ENCODE results near the gene ITGA2. TPM values are rescaled to one million over a fixed set of nuclear protein-coding genes. Genes with fewer than 3 reads are reported as not detected.

The ITGA2 gene
- total and polyA plus RNA-seq, 5 donors from 2014 or later, result 0.03 to 0.42 (median 0.06) TPM

GRCh38 chr5:53045263-53045662 lies 56.1 kb downstream of the ITGA2 start:
- Mint-ChIP-seq H3K4me3 (no peak overlapping the region), H3K27ac (no peak overlapping the region), H3K4me1 (peaks cover 9 to 17% (median 13%) of the 10 kb centered on the region in 4 donors), H3K27me3 (peaks cover 6% of the 10 kb centered on the region), H3K9me3 (peaks cover 0 to 2% (median 0%) of the 10 kb centered on the region in 7 donors), H3K36me3 (no peaks in the 10 kb centered on the region)
- no peaks in the 10 kb centered on the region for H3K36me3 ChIP-seq (ENCODE audit: control insufficient read depth, insufficient read depth, low read length)
- no peaks in the 10 kb centered on the region for H3K9me3 ChIP-seq (ENCODE audit: control insufficient read depth in 2 of 2, low read length in 2 of 2)
- no peak overlapping the region for H3K4me3 ChIP-seq (ENCODE audit: low read depth, low read length)
- DNase-seq, result no peak
- ATAC-seq (ENCODE audit: low read depth in 2 of 2), result no peak
- H3K27ac ChIP-seq (ENCODE audit: insufficient read depth, low read length, poor library complexity, severe bottlenecking), result no peak overlapping the region
- H3K4me1 ChIP-seq (ENCODE audit: control insufficient read depth, insufficient read depth, low read length, poor library complexity, severe bottlenecking), result peaks cover 9% of the 10 kb centered on the region
- peaks cover 1% of the 10 kb centered on the region for H3K27me3 ChIP-seq (ENCODE audit: control insufficient read depth, insufficient read depth, low read length)

- H3K27ac Mint-ChIP-seq, result no peak overlapping the region
- H3K9me3 Mint-ChIP-seq, result peaks cover 0 to 2% (median 0%) of the 10 kb centered on the region in 7 donors
- H3K4me1 ChIP-seq (ENCODE audit: control insufficient read depth, insufficient read depth, low read length, poor library complexity, severe bottlenecking), result no peaks in the 10 kb centered on the region
- H3K36me3 Mint-ChIP-seq, result no peaks in the 10 kb centered on the region
- ATAC-seq (ENCODE audit: low read depth in 2 of 2), result no peak
- peaks cover 12% of the 10 kb centered on the region for H3K27me3 Mint-ChIP-seq
- no peaks in the 10 kb centered on the region for H3K36me3 ChIP-seq (ENCODE audit: control insufficient read depth, insufficient read depth, low read length)
- peaks cover 5% of the 10 kb centered on the region for H3K27me3 ChIP-seq (ENCODE audit: control insufficient read depth, insufficient read depth, low read length)
- H3K4me3 Mint-ChIP-seq, result no peak overlapping the region
- no peak for DNase-seq
- H3K4me3 ChIP-seq (ENCODE audit: low read depth, low read length), result no peak overlapping the region
- no peaks in the 10 kb centered on the region for H3K9me3 ChIP-seq (ENCODE audit: control insufficient read depth in 2 of 2, low read length in 2 of 2)
- no peaks in the 10 kb centered on the region for H3K4me1 Mint-ChIP-seq
- no peak overlapping the region for H3K27ac ChIP-seq (ENCODE audit: insufficient read depth, low read length, poor library complexity, severe bottlenecking)
Observed at GRCh38 chr5:53048248-53048647, 59.1 kb downstream of the ITGA2 start.

- no peak overlapping the region for H3K4me3 Mint-ChIP-seq
- H3K27me3 Mint-ChIP-seq, result peaks cover 12% of the 10 kb centered on the region
- H3K36me3 ChIP-seq (ENCODE audit: control insufficient read depth, insufficient read depth, low read length), result no peaks in the 10 kb centered on the region
- no peaks in the 10 kb centered on the region for H3K36me3 Mint-ChIP-seq
- H3K27ac Mint-ChIP-seq, result no peak overlapping the region
- no peaks in the 10 kb centered on the region for H3K9me3 ChIP-seq (ENCODE audit: control insufficient read depth in 2 of 2, low read length in 2 of 2)
- ATAC-seq (ENCODE audit: low read depth in 2 of 2), result no peak
- DNase-seq, result no peak
- H3K27ac ChIP-seq (ENCODE audit: insufficient read depth, low read length, poor library complexity, severe bottlenecking), result no peak overlapping the region
- H3K27me3 ChIP-seq (ENCODE audit: control insufficient read depth, insufficient read depth, low read length), result peaks cover 5% of the 10 kb centered on the region
- H3K9me3 Mint-ChIP-seq, result no peaks in the 10 kb centered on the region
- H3K4me3 ChIP-seq (ENCODE audit: low read depth, low read length), result no peak overlapping the region
- H3K4me1 Mint-ChIP-seq, result no peaks in the 10 kb centered on the region
- H3K4me1 ChIP-seq (ENCODE audit: control insufficient read depth, insufficient read depth, low read length, poor library complexity, severe bottlenecking), result no peaks in the 10 kb centered on the region
Observed at GRCh38 chr5:53052499-53052898, 63.3 kb downstream of the ITGA2 start.

GRCh38 chr5:53053364-53053763 lies 64.2 kb downstream of the ITGA2 start:
- Mint-ChIP-seq H3K36me3 (no peaks in the 10 kb centered on the region), H3K4me3 (no peak overlapping the region), H3K27me3 (peaks cover 16% of the 10 kb centered on the region), H3K9me3 (no peaks in the 10 kb centered on the region), H3K27ac (no peak overlapping the region), H3K4me1 (no peaks in the 10 kb centered on the region)
- Histone ChIP-seq H3K4me3 (ENCODE audit: low read depth, low read length) (no peak overlapping the region), H3K27ac (ENCODE audit: insufficient read depth, low read length, poor library complexity, severe bottlenecking) (no peak overlapping the region), H3K4me1 (ENCODE audit: control insufficient read depth, insufficient read depth, low read length, poor library complexity, severe bottlenecking) (no peaks in the 10 kb centered on the region), H3K9me3 (ENCODE audit: control insufficient read depth in 2 of 2, low read length in 2 of 2) (no peaks in the 10 kb centered on the region), H3K36me3 (ENCODE audit: control insufficient read depth, insufficient read depth, low read length) (no peaks in the 10 kb centered on the region), H3K27me3 (ENCODE audit: control insufficient read depth, insufficient read depth, low read length) (peaks cover 5% of the 10 kb centered on the region)
- ATAC-seq (ENCODE audit: low read depth in 2 of 2) (no peak), DNase-seq (no peak)

- Histone ChIP-seq H3K36me3 (ENCODE audit: control insufficient read depth, insufficient read depth, low read length) (no peaks in the 10 kb centered on the region), H3K27ac (ENCODE audit: insufficient read depth, low read length, poor library complexity, severe bottlenecking) (no peak overlapping the region), H3K4me1 (ENCODE audit: control insufficient read depth, insufficient read depth, low read length, poor library complexity, severe bottlenecking) (no peaks in the 10 kb centered on the region), H3K27me3 (ENCODE audit: control insufficient read depth, insufficient read depth, low read length) (peaks cover 5% of the 10 kb centered on the region), H3K4me3 (ENCODE audit: low read depth, low read length) (no peak overlapping the region), H3K9me3 (ENCODE audit: control insufficient read depth in 2 of 2, low read length in 2 of 2) (no peaks in the 10 kb centered on the region)
- Mint-ChIP-seq H3K9me3 (no peaks in the 10 kb centered on the region), H3K27ac (no peak overlapping the region), H3K4me1 (no peaks in the 10 kb centered on the region), H3K4me3 (no peak overlapping the region), H3K36me3 (no peaks in the 10 kb centered on the region), H3K27me3 (peaks cover 18% of the 10 kb centered on the region)
- DNase-seq (no peak), ATAC-seq (ENCODE audit: low read depth in 2 of 2) (no peak)
Observed at GRCh38 chr5:53055365-53055764, 66.2 kb downstream of the ITGA2 start.

GRCh38 chr5:53059281-53059680 lies 70.1 kb downstream of the ITGA2 start:
- H3K4me3 ChIP-seq (ENCODE audit: low read depth, low read length), result no peak overlapping the region
- H3K4me1 ChIP-seq (ENCODE audit: control insufficient read depth, insufficient read depth, low read length, poor library complexity, severe bottlenecking), result no peaks in the 10 kb centered on the region
- H3K9me3 Mint-ChIP-seq, result no peaks in the 10 kb centered on the region
- DNase-seq (no peak), ATAC-seq (ENCODE audit: low read depth in 2 of 2) (no peak)
- no peaks in the 10 kb centered on the region for H3K9me3 ChIP-seq (ENCODE audit: control insufficient read depth in 2 of 2, low read length in 2 of 2)
- H3K36me3 Mint-ChIP-seq, result no peaks in the 10 kb centered on the region
- H3K4me1 Mint-ChIP-seq, result no peaks in the 10 kb centered on the region
- no peaks in the 10 kb centered on the region for H3K36me3 ChIP-seq (ENCODE audit: control insufficient read depth, insufficient read depth, low read length)
- H3K27ac Mint-ChIP-seq, result no peak overlapping the region
- H3K27me3 ChIP-seq (ENCODE audit: control insufficient read depth, insufficient read depth, low read length), result peaks cover 7% of the 10 kb centered on the region
- peaks cover 21% of the 10 kb centered on the region for H3K27me3 Mint-ChIP-seq
- H3K27ac ChIP-seq (ENCODE audit: insufficient read depth, low read length, poor library complexity, severe bottlenecking), result no peak overlapping the region
- no peak overlapping the region for H3K4me3 Mint-ChIP-seq

GRCh38 chr5:53063176-53063575 lies 74.0 kb downstream of the ITGA2 start:
- H3K4me1 ChIP-seq (ENCODE audit: control insufficient read depth, insufficient read depth, low read length, poor library complexity, severe bottlenecking), result no peaks in the 10 kb centered on the region
- H3K27me3 ChIP-seq (ENCODE audit: control insufficient read depth, insufficient read depth, low read length), result peaks cover 5% of the 10 kb centered on the region
- H3K4me1 Mint-ChIP-seq, result no peaks in the 10 kb centered on the region
- H3K36me3 ChIP-seq (ENCODE audit: control insufficient read depth, insufficient read depth, low read length), result no peaks in the 10 kb centered on the region
- no peak overlapping the region for H3K4me3 ChIP-seq (ENCODE audit: low read depth, low read length)
- DNase-seq (no peak), ATAC-seq (ENCODE audit: low read depth in 2 of 2) (no peak)
- no peak overlapping the region for H3K4me3 Mint-ChIP-seq
- no peaks in the 10 kb centered on the region for H3K9me3 ChIP-seq (ENCODE audit: control insufficient read depth in 2 of 2, low read length in 2 of 2)
- H3K27ac Mint-ChIP-seq, result no peak overlapping the region
- H3K36me3 Mint-ChIP-seq, result no peaks in the 10 kb centered on the region
- no peaks in the 10 kb centered on the region for H3K9me3 Mint-ChIP-seq
- H3K27ac ChIP-seq (ENCODE audit: insufficient read depth, low read length, poor library complexity, severe bottlenecking), result no peak overlapping the region
- H3K27me3 Mint-ChIP-seq, result peaks cover 24% of the 10 kb centered on the region

GRCh38 chr5:53063791-53064190 lies 74.6 kb downstream of the ITGA2 start:
- Mint-ChIP-seq H3K36me3 (no peaks in the 10 kb centered on the region), H3K27me3 (peaks cover 20% of the 10 kb centered on the region), H3K27ac (no peak overlapping the region), H3K4me1 (no peaks in the 10 kb centered on the region), H3K4me3 (no peak overlapping the region), H3K9me3 (no peaks in the 10 kb centered on the region)
- Histone ChIP-seq H3K27me3 (ENCODE audit: control insufficient read depth, insufficient read depth, low read length) (peaks cover 5% of the 10 kb centered on the region), H3K4me3 (ENCODE audit: low read depth, low read length) (no peak overlapping the region), H3K4me1 (ENCODE audit: control insufficient read depth, insufficient read depth, low read length, poor library complexity, severe bottlenecking) (no peaks in the 10 kb centered on the region), H3K9me3 (ENCODE audit: control insufficient read depth in 2 of 2, low read length in 2 of 2) (no peaks in the 10 kb centered on the region), H3K36me3 (ENCODE audit: control insufficient read depth, insufficient read depth, low read length) (no peaks in the 10 kb centered on the region), H3K27ac (ENCODE audit: insufficient read depth, low read length, poor library complexity, severe bottlenecking) (no peak overlapping the region)
- no peak for DNase-seq
- ATAC-seq (ENCODE audit: low read depth in 2 of 2), result no peak

Data from CD4-positive, CD25-positive, alpha-beta regulatory T cell (primary cell).